ENCODE measurements around the gene DOCK9. TPM values are rescaled to one million over a fixed set of nuclear protein-coding genes. Genes with fewer than 3 reads are reported as not detected.
A peak's percentile ranks its signal among the peaks of the same experiment; 100 is the strongest.

The DOCK9 gene
- total RNA-seq, 1 experiment from 2014 or later = 30.5 TPM

DNA sequence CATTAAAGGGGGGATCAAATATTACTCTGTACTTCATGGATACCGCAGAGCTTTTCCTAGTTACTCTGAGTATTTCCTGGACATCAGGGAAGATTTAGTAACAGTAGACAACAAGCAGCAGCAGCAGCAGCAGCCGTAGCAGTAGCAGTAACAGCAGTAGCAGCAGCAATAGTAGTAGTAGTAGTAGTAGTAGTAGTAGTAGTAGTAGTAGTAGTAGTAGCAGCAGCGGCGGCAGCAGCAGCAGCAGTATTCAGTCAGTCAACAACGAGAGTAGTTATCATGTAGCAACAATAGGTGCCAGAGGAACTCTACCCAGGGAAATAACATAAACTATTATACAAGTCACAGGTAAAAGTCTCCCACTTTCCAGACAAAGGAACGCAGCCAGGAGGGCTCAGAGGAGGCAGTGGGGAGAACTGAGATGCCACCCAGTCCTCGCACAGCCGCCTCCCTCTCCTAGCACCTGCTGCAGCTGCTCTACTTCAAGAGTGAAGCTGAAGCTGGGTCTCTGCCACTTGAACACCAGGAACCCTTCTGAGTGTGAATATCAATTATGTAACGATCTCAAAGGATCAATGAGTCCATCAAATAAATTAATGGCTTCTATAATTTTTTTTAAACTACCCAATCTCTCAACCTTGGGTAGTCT lies 1.3 kb upstream of the DOCK9 start (continued):
- TF ChIP-seq, protein P1, sequence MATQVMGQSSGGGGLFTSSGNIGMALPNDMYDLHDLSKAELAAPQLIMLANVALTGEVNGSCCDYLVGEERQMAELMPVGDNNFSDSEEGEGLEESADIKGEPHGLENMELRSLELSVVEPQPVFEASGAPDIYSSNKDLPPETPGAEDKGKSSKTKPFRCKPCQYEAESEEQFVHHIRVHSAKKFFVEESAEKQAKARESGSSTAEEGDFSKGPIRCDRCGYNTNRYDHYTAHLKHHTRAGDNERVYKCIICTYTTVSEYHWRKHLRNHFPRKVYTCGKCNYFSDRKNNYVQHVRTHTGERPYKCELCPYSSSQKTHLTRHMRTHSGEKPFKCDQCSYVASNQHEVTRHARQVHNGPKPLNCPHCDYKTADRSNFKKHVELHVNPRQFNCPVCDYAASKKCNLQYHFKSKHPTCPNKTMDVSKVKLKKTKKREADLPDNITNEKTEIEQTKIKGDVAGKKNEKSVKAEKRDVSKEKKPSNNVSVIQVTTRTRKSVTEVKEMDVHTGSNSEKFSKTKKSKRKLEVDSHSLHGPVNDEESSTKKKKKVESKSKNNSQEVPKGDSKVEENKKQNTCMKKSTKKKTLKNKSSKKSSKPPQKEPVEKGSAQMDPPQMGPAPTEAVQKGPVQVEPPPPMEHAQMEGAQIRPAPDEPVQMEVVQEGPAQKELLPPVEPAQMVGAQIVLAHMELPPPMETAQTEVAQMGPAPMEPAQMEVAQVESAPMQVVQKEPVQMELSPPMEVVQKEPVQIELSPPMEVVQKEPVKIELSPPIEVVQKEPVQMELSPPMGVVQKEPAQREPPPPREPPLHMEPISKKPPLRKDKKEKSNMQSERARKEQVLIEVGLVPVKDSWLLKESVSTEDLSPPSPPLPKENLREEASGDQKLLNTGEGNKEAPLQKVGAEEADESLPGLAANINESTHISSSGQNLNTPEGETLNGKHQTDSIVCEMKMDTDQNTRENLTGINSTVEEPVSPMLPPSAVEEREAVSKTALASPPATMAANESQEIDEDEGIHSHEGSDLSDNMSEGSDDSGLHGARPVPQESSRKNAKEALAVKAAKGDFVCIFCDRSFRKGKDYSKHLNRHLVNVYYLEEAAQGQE (IDR thresholded peaks at IDR 0.05; ENCODE audit: insufficient read depth in 1 of 2, low read depth in 2 of 2, low read length in 1 of 2) = no peak

DNA sequence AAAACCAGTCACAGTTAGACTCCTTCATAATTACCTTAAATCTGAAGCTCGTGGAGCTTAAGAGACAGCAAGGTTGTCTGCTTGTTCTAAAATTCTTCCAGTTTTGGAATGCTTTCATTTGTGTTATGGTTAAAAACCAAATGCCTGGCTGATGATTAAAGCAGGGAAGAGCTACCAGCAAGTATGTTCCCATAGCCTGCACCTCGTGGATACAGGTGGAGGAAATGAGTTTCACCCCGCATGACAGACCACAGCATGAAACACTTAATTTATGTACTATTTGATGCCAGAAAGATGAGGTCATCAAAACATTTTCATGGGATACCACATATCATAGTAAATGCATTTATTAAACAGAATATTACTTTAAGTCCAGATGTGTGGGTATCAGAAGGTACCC lies 416 bp upstream of the DOCK9 start:
- Histone ChIP-seq H3K27me3 (ENCODE audit: control insufficient read depth, insufficient read depth, low read length) (no peaks in the 10 kb centered on the region), H3K36me3 (ENCODE audit: control insufficient read depth, insufficient read depth, low read length) (no peaks in the 10 kb centered on the region), H3K9me3 (ENCODE audit: control insufficient read depth, insufficient read depth, low read depth, low read length) (no peaks in the 10 kb centered on the region), H3K27ac (ENCODE audit: low read length) (no peak overlapping the region), H3K4me3 (ENCODE audit: low read depth in 2 of 2, low read length in 2 of 2) (peak overlapping the region in 1 of 2 experiments; percentile 30; a peak in 2 of 4 replicates), H3K4me1 (ENCODE audit: control insufficient read depth, insufficient read depth, low read length) (peaks cover 12% of the 10 kb centered on the region)
- intact Hi-C loops (cut with micrococcal nuclease; ENCODE audit: unreplicated experiment) = no loop called here
- ATAC-seq = peak; percentile 63; the same call in 1 of the 2 replicates
- in situ Hi-C loops (cut with HindIII; ENCODE audit: low pct_unique_long_range_greater_than_20kb, low sequenced_read_pairs) = no loop called here
- BruUV-seq (replicated peaks) = no TSS peak
- ChIA-PET POLR2A (no interaction called here), CTCF (no interaction called here)
- DNase-seq (ENCODE audit: low read depth, low spot score) = peak; percentile 43
- TF ChIP-seq, protein P2, sequence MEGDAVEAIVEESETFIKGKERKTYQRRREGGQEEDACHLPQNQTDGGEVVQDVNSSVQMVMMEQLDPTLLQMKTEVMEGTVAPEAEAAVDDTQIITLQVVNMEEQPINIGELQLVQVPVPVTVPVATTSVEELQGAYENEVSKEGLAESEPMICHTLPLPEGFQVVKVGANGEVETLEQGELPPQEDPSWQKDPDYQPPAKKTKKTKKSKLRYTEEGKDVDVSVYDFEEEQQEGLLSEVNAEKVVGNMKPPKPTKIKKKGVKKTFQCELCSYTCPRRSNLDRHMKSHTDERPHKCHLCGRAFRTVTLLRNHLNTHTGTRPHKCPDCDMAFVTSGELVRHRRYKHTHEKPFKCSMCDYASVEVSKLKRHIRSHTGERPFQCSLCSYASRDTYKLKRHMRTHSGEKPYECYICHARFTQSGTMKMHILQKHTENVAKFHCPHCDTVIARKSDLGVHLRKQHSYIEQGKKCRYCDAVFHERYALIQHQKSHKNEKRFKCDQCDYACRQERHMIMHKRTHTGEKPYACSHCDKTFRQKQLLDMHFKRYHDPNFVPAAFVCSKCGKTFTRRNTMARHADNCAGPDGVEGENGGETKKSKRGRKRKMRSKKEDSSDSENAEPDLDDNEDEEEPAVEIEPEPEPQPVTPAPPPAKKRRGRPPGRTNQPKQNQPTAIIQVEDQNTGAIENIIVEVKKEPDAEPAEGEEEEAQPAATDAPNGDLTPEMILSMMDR (IDR thresholded peaks at IDR 0.05) = no peak
- TF ChIP-seq TCF7L2 (IDR thresholded peaks at IDR 0.05; ENCODE audit: low read depth, low read length) = no peak
- TF ChIP-seq, protein P1 (IDR thresholded peaks at IDR 0.05; ENCODE audit: insufficient read depth in 1 of 2, low read depth in 2 of 2, low read length in 1 of 2) = no peak
- no peak for TF ChIP-seq POLR2AphosphoS5 (IDR thresholded peaks at IDR 0.05; ENCODE audit: low read depth, low read length)
- TF ChIP-seq SIN3A (IDR thresholded peaks at IDR 0.05; ENCODE audit: borderline replicate concordance, insufficient read depth, low read depth, low read length) = no peak

DNA sequence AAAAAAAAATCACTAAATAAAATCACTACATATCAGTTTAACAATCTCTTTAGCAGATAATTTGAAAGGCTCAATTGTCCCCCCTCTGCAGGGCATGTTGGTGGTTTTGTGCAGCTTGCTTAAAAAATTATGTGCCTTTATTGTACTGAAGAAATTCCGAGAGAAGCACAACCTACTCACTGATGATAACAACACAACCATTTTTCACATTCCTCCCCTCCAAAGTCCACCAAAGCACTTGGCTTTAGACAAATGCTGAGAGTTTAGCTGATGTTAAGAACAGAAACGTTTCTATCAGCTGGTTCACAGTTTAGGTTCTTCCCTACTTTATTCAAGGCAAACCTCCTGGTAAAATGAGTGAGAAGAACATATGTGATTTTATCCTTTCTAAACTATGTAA lies 923 bp downstream of the DOCK9 start:
- in situ Hi-C loops (cut with HindIII; ENCODE audit: low pct_unique_long_range_greater_than_20kb, low sequenced_read_pairs) = no loop called here
- Histone ChIP-seq H3K27me3 (ENCODE audit: control insufficient read depth, insufficient read depth, low read length) (no peaks in the 10 kb centered on the region), H3K4me3 (ENCODE audit: low read depth in 2 of 2, low read length in 2 of 2) (no peak overlapping the region), H3K36me3 (ENCODE audit: control insufficient read depth, insufficient read depth, low read length) (no peaks in the 10 kb centered on the region), H3K9me3 (ENCODE audit: control insufficient read depth, insufficient read depth, low read depth, low read length) (no peaks in the 10 kb centered on the region), H3K4me1 (ENCODE audit: control insufficient read depth, insufficient read depth, low read length) (peaks cover 23% of the 10 kb centered on the region), H3K27ac (ENCODE audit: low read length) (no peak overlapping the region; the same call in 1 of the 2 replicates)
- no TSS peak for BruUV-seq (replicated peaks)
- ChIA-PET CTCF (no interaction called here), POLR2A (no interaction called here)
- TF ChIP-seq TCF7L2 (IDR thresholded peaks at IDR 0.05; ENCODE audit: low read depth, low read length) (no peak), SIN3A (IDR thresholded peaks at IDR 0.05; ENCODE audit: borderline replicate concordance, insufficient read depth, low read depth, low read length) (no peak), POLR2AphosphoS5 (IDR thresholded peaks at IDR 0.05; ENCODE audit: low read depth, low read length) (no peak)
- TF ChIP-seq, protein P1 (IDR thresholded peaks at IDR 0.05; ENCODE audit: insufficient read depth in 1 of 2, low read depth in 2 of 2, low read length in 1 of 2) = no peak
- TF ChIP-seq, protein P2 (IDR thresholded peaks at IDR 0.05) = no peak
- DNase-seq (ENCODE audit: low read depth, low spot score) = no peak
- intact Hi-C loops (cut with micrococcal nuclease; ENCODE audit: unreplicated experiment) = no loop called here
- no peak for ATAC-seq

All from Panc1 (cell line).